Endothelial cell of umbilical vein (primary cell): ENCODE measurements around the gene MFAP2. TPM values are rescaled to one million over a fixed set of nuclear protein-coding genes. Genes with fewer than 3 reads are reported as not detected.

Experiments used
- BruUV-seq: library from RNA; stranded (reverse); fragments of 400-500 nt; replicated peaks from 2 replicates; lab custom pipeline; 2021; lab: Mats Ljungman, UMichigan
- CTCF ChIA-PET: fragments of 300-600, 350-600 bp; sonication (Branson Sonifier 250); formaldehyde crosslinking; loops from one replicate; lab custom pipeline; 2021; ENCODE audit warnings: antibody characterized with exemption, inconsistent platforms; lab: Charles Lee
- POLR2A ChIA-PET: fragments of 300-600, 350-600 bp; sonication (Branson Sonifier 250); formaldehyde crosslinking; loops from one replicate; lab custom pipeline; 2021; ENCODE audit warnings: antibody characterized with exemption, inconsistent platforms; lab: Charles Lee
- DNase-seq: peaks from one replicate; pipeline ENCODE4 v3.0.0-alpha.2; 2011; ENCODE audit warnings: low read depth, low spot score
- FAIRE-seq: peaks from 2 replicates; lab custom pipeline; 2011; peaks lifted over from hg19 to GRCh38; lab: Jason Lieb, UNC
- H2AFZ ChIP-seq: 2 replicates; pipeline ENCODE4 v1.6.0; 2012; ENCODE audit warnings: low read depth, low read length, control low read depth, inconsistent platforms
- H3K27ac ChIP-seq: 2 replicates; pipeline ENCODE4 v1.5.1; 2011; ENCODE audit warnings: low read depth, mild to moderate bottlenecking, control low read depth, low read length, moderate library complexity; ENCODE audit not compliant: insufficient read depth
- H3K27me3 ChIP-seq, 2 experiments: 2 replicates each; pipeline versions ENCODE4 v1.6.0 to v1.6.1; 2011; ENCODE audit warnings: low read length in 2 of 2, mixed read lengths in 1 of 2; ENCODE audit not compliant: control insufficient read depth in 2 of 2, insufficient read depth in 2 of 2
- H3K36me3 ChIP-seq, 2 experiments: 2 replicates in 1 of 2; 3 replicates in 1 of 2; pipeline ENCODE4 v1.5.1; 2011; ENCODE audit warnings: low read length in 2 of 2, mild to moderate bottlenecking in 1 of 2, moderate library complexity in 1 of 2; ENCODE audit not compliant: control insufficient read depth in 2 of 2, insufficient read depth in 2 of 2; ENCODE audit errors: extremely low read depth in 1 of 2
- H3K4me1 ChIP-seq: 3 replicates; pipeline ENCODE4 v1.5.1; 2011; ENCODE audit warnings: mild to moderate bottlenecking, low read length; ENCODE audit not compliant: control insufficient read depth, insufficient read depth; ENCODE audit errors: extremely low read depth
- H3K4me2 ChIP-seq: 2 replicates; pipeline ENCODE4 v1.6.1; 2011; ENCODE audit warnings: low read length, control low read depth, mixed read lengths; ENCODE audit not compliant: insufficient read depth
- H3K4me3 ChIP-seq, 3 experiments: fragments of 200-600 bp in 1 of 3; sonication (generic), shearing (Covaris generic) in 1 of 3; replicated peaks in 1 of 3; 2 replicates each; pipeline ENCODE4 v1.5.1; 2011 to 2016; ENCODE audit warnings: control low read depth in 3 of 3, low read length in 3 of 3, mild to moderate bottlenecking in 2 of 3, inconsistent platforms in 1 of 3, low read depth in 1 of 3, moderate library complexity in 1 of 3; ENCODE audit not compliant: insufficient read depth in 1 of 3
- H3K79me2 ChIP-seq: 2 replicates; pipeline ENCODE4 v1.6.0; 2012; ENCODE audit warnings: low read length, inconsistent platforms; ENCODE audit not compliant: control insufficient read depth, insufficient read depth
- H3K9ac ChIP-seq: replicated peaks from 2 replicates; pipeline ENCODE3; 2011; ENCODE audit warnings: low read length, control low read depth; ENCODE audit not compliant: insufficient read depth; ENCODE audit errors: extremely low read depth
- H3K9me1 ChIP-seq: replicated peaks from 3 replicates; pipeline ENCODE4 v1.6.0; 2011; ENCODE audit warnings: mild to moderate bottlenecking, low read length; ENCODE audit not compliant: control insufficient read depth, insufficient read depth; ENCODE audit errors: extremely low read depth
- H3K9me3 ChIP-seq: replicated peaks from 2 replicates; pipeline ENCODE4 v1.5.1; 2012; ENCODE audit warnings: low read length, inconsistent platforms; ENCODE audit not compliant: control insufficient read depth, insufficient read depth
- H4K20me1 ChIP-seq: replicated peaks from 2 replicates; pipeline ENCODE3; 2011; ENCODE audit warnings: mild to moderate bottlenecking, low read length; ENCODE audit not compliant: control insufficient read depth, insufficient read depth; ENCODE audit errors: extremely low read depth
- CTCF ChIP-seq, 2 donors: IDR thresholded peaks; 1 replicate in 1 of 2; 2 replicates in 1 of 2; pipeline ENCODE4 v1.5.1; 2011; ENCODE audit warnings: low read length in 2 of 2, mild to moderate bottlenecking in 2 of 2, moderate library complexity in 2 of 2, control low read depth in 1 of 2, inconsistent platforms in 1 of 2, low read depth in 1 of 2; ENCODE audit not compliant: insufficient read depth in 1 of 2; ENCODE audit errors: extremely low read depth in 1 of 2
- EZH2 ChIP-seq: IDR thresholded peaks from 2 replicates; pipeline ENCODE4 v1.6.1; 2012; ENCODE audit warnings: borderline replicate concordance, low read depth, mild to moderate bottlenecking, moderate library complexity, low read length, inconsistent platforms; ENCODE audit not compliant: severe bottlenecking
- FOS ChIP-seq: IDR thresholded peaks from 2 replicates; pipeline ENCODE4 v1.6.1; 2011; ENCODE audit warnings: mild to moderate bottlenecking, low read length, moderate library complexity, borderline replicate concordance; ENCODE audit not compliant: insufficient read depth
- GATA2 ChIP-seq: IDR thresholded peaks from 2 replicates; pipeline ENCODE4 v1.7.0; 2011; ENCODE audit warnings: low read depth, mild to moderate bottlenecking, moderate library complexity, mixed read lengths, low read length; ENCODE audit not compliant: insufficient read length, insufficient read depth
- JUN ChIP-seq: IDR thresholded peaks from 2 replicates; pipeline ENCODE4 v1.6.1; 2011; ENCODE audit warnings: borderline replicate concordance, low read depth; ENCODE audit not compliant: insufficient read length, insufficient read depth
- MAX ChIP-seq: IDR thresholded peaks from 2 replicates; pipeline ENCODE4 v1.6.1; 2011; ENCODE audit not compliant: insufficient read depth, insufficient read length
- MYC ChIP-seq: IDR thresholded peaks from one replicate; pipeline ENCODE4 v1.6.1; 2011; ENCODE audit warnings: mild to moderate bottlenecking, low read depth, low read length
- POLR2A ChIP-seq: IDR thresholded peaks from 2 replicates; pipeline ENCODE4 v1.6.1; 2012; ENCODE audit warnings: low read depth, mild to moderate bottlenecking, control low read depth, low read length
- POLR2AphosphoS5 ChIP-seq: IDR thresholded peaks from 2 replicates; pipeline ENCODE4 v1.6.1; 2012; ENCODE audit warnings: low read depth, mild to moderate bottlenecking, control low read depth, low read length, moderate library complexity; ENCODE audit not compliant: insufficient read depth
- dilution Hi-C: fragments of 300-500 bp; cut with MboI; formaldehyde crosslinking; loops from one replicate; pipeline ENCODE4 v1.15.0; 2019; ENCODE audit warnings: low sequenced_read_pairs; ENCODE audit not compliant: extremely low pct_ligation_motif_present
- intact Hi-C: fragments of 100-400 bp; cut with micrococcal nuclease; formaldehyde crosslinking; loops from one replicate; pipeline ENCODE4 v1.10.0; 2022
- polyA plus RNA-seq, 4 experiments: library from polyadenylated mRNA; depleted of rRNA in 3 of 4; stranded (reverse) in 3 of 4; unstranded in 1 of 4; fragments of >200 nt; gene quantifications; 2 replicates each; pipeline versions ENCODE4 v1.2.1 to v1.2.3, GENCODE V29; 2011 to 2012; ENCODE audit warnings: missing spikeins in 1 of 4
- total RNA-seq: library from RNA; stranded (reverse); gene quantifications from 2 replicates; pipeline ENCODE4 v1.2.3, GENCODE V29; 2021

The MFAP2 gene
- total and polyA plus RNA-seq, 2 donors (not counting 3 experiments of a cell fraction or from before 2014, with no cell fraction given): 37.9 to 138 TPM

GRCh38 chr1:17004466-17005364 is 24.3 kb upstream of the MFAP2 start:
- DNase-seq (no peak), FAIRE-seq (no peak)
- Histone ChIP-seq H3K27me3 (no peaks in the 10 kb centered on the region), H3K4me2 (no peak overlapping the region), H2AFZ (no peak overlapping the region), H3K27ac (no peak overlapping the region), H3K4me1 (peaks cover 3% of the 10 kb centered on the region), H3K9ac (no peak overlapping the region), H3K4me3 (no peak overlapping the region), H4K20me1 (no peaks in the 10 kb centered on the region), H3K79me2 (no peaks in the 10 kb centered on the region), H3K36me3 (peaks cover 0 to 20% of the 10 kb centered on the region in 2 experiments), H3K9me1 (no peaks in the 10 kb centered on the region), H3K9me3 (no peaks in the 10 kb centered on the region)
- POLR2A ChIA-PET: no interaction called here
- CTCF ChIA-PET: interaction anchor here (0.8 to 2.0 kb wide), 5 partner anchors 18 to 53 kb away, joined by 3 to 8 read pairs (median 3); no protein-coding TSS in a partner anchor
- dilution Hi-C loops: no loop called here
- no TSS peak for BruUV-seq
- TF ChIP-seq MYC (no peak), FOS (no peak), GATA2 (no peak), MAX (no peak), CTCF (IDR thresholded peaks at IDR 0.05; ENCODE audit: extremely low read depth in 1 of 2, insufficient read depth in 1 of 2, low read depth in 1 of 2, low read length in 2 of 2) (no peak), POLR2A (no peak), JUN (no peak), EZH2 (no peak), POLR2AphosphoS5 (no peak)
- intact Hi-C loops: loop anchor here (1.0 kb wide), 1 partner anchor 12 kb away; no protein-coding TSS in a partner anchor
